NCI-H526 treated with DMSO at 0.1 percent for 48 hours (cell line): ENCODE measurements around the gene ANAPC16.
"Not testable (repeated sequence)": the region's sequence is repeated elsewhere in the genome, so short reads cannot be mapped to it uniquely, and the experiment has no call there.

Source experiments
- DNase-seq: peaks from one replicate; lab custom pipeline; 2025; lab: John Stamatoyannopoulos, UW

ANAPC16 gene

GRCh38 chr10:72263613-72264241 lies 47.9 kb downstream of the ANAPC16 start:
- peak; percentile 2 for DNase-seq

GRCh38 chr10:72264536-72264935 lies 48.7 kb downstream of the ANAPC16 start:
- no peak for DNase-seq

DNA sequence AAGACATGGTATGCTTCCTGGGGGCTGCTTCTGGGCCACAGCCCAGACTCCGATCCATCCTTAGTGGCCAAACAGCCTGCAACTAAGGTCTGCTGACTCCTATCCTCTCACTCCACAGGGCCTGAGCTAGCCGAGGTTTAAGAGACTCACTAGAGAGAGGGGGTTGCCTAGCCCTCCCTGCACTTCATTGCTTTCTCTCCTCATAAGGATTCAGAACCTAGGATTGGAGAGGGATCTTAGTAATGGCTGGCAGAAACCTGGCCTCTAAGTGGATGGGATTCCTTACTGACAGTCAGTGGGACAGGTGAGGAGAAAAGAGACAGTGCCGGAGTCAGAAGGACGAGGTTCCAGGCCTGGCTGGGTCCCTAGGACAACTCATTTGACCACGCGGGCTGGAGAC lies 49.7 kb downstream of the ANAPC16 start:
- no peak for DNase-seq

DNA sequence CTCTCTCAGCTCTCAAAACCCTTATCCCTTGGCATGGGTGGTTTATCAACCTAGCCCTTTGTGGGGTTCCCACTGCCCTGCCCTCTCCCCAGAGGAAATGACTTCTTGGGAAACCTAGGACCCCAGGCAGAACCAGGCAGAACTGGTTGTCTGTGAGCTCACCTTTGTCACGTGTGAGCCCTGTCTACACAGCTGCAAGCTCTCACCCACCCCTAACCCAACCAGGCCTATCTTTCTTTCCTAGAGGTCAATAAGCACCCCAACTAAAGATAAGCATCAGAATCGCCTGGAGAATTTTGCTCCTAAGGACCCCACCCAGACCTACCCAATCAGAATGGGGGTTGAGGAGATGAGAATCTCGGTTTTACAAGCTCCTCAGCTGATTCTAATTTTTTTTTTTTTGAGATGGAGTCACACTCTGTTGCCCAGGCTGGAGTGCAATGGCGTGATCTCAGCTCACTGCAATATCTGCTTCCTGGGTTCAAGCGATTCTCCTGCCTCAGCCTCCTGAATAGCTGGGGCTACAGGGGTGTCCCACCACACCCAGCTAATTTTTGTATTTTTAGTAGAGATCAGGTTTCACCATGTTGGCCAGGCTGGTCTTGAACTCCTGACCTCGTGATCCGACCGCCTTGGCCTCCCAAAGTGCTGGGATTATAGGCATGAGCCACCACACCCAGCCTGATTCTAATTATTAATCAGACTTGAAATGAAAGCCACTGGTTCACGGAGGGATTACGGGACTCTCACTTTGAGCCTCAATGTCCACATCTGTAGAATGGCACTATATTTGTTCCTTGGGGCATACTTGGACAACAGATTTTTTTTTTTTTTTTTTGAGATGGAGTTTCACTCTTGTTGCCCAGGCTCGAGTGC lies 50.4 kb downstream of the ANAPC16 start:
- DNase-seq = no peak

GRCh38 chr10:72267381-72267780 lies 51.6 kb downstream of the ANAPC16 start:
- no peak for DNase-seq

DNA sequence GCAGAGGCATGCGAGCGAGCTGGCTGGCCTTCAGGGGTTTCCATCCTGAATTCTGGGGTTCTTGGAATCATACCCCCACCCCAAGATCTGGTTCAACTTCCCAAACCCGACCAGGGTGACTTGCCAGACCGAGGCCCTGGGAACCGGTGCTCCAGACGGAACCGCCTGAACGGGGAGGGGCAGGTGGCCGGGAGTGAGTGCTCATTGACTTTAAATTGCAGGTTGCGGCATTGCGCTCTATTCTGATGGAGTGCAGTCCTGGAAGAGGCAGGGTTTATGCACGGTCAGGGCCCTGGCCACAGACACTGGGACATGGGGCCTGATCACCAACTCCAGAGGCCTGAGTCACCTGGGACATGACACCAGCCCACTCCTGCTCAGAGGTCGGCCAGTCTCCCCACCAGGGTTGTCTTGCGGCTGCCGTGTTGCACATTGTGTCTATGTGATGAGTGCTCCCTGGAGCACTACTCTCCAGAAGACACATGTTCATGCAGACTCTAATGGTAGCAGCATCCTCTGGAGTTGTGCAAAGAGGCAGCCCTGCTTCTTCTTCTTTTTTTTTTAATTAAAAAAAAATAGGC lies 52.1 kb downstream of the ANAPC16 start:
- DNase-seq = no peak

GRCh38 chr10:72268475-72269200 lies 52.8 kb downstream of the ANAPC16 start:
- not testable (repeated sequence) for DNase-seq

DNA sequence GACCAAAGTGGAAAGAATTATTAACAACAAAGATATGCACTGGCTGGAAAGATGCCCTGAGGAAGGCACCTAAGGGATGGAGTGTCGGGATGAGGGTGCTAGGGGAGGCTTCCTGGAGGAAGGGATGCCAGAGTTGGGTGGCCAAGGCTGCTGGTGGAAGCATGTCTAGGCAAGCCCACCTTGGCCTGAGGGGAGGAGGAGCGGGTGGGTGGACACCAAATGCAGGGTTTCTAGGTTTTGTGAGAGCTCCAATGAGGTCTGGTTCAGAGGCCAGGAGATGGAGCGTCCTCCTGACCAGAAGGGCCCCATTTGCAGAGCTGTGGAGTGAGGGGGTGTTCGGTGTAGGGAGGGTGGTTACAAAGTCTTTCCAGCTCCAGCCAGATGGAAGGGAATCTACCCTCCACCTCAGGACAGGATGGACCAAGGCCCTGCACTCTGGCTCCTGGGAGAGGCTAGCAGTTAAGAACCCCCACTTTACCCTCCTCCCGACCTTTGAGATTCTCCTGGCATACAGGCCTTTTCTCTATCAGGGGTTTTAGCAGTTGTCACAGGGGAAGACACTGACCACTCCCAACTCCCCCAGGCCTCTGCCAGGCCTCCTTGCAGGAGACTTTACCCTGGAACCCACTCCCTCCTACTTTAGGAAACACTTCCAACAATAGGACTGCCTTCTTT lies 54.9 kb downstream of the ANAPC16 start:
- no peak for DNase-seq

DNA sequence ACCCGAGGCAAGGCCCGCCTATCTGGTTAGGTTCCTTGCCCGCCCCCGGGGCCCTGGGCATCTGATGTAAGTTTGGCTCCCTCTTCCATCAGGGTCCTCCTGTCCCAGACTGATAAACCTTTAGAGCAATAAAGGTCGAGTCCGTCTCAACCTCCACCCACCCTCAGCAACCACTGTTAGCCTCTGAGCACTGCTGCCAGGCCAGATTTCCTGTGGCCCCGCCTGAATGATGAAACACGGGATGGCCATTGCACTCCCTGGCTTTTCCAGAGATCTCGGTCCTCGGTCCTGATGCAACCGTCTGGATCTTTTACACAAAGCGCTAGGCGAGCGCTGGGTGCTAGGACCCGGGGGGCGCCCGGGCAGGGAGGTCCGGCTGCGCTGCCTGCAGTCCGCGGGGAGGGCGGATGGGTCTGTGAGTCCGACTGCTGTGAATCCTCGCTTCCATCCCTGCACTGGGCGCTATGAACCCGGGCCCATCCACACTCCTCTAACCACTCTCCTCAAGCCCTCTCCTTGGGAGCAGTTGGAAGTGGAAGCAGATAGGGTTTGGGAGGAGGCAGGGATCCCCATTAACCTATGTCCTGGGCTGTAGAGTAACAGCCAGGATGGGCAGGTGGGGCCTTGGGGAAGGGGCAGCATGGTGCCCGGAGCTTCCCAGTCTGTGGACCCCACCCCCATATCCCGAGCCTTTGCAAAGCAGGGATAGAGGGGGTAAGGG lies 57.0 kb downstream of the ANAPC16 start:
- DNase-seq = peak; percentile 26

GRCh38 chr10:72273410-72274212 lies 57.8 kb downstream of the ANAPC16 start, which contains the start of gene DDIT4:
TSS of gene DDIT4 (plus strand) at chr10:72273924. CDS start at chr10:72274217, 293 bp downstream.
- peak; percentile 89 for DNase-seq

DNA sequence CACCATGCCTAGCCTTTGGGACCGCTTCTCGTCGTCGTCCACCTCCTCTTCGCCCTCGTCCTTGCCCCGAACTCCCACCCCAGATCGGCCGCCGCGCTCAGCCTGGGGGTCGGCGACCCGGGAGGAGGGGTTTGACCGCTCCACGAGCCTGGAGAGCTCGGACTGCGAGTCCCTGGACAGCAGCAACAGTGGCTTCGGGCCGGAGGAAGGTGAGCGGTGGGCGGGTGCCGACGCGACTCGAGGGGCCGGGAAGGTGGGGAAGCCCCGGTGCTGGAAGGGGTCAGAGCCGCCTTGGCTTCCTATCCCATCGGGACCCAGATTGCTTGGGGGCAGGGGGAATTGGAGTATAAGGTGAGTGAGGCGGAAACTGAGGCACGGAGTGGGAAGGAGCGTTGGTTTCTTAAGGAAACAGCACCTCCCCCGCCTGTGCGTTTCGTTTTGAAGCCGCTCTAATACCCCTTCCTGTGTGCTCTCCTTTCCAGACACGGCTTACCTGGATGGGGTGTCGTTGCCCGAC lies 58.5 kb downstream of the ANAPC16 start:
- no peak for DNase-seq

DNA sequence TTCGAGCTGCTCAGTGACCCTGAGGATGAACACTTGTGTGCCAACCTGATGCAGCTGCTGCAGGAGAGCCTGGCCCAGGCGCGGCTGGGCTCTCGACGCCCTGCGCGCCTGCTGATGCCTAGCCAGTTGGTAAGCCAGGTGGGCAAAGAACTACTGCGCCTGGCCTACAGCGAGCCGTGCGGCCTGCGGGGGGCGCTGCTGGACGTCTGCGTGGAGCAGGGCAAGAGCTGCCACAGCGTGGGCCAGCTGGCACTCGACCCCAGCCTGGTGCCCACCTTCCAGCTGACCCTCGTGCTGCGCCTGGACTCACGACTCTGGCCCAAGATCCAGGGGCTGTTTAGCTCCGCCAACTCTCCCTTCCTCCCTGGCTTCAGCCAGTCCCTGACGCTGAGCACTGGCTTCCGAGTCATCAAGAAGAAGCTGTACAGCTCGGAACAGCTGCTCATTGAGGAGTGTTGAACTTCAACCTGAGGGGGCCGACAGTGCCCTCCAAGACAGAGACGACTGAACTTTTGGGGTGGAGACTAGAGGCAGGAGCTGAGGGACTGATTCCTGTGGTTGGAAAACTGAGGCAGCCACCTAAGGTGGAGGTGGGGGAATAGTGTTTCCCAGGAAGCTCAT lies 59.0 kb downstream of the ANAPC16 start:
- DNase-seq = peak; percentile 19

GRCh38 chr10:72275351-72276012 lies 59.7 kb downstream of the ANAPC16 start:
- no peak for DNase-seq

DNA sequence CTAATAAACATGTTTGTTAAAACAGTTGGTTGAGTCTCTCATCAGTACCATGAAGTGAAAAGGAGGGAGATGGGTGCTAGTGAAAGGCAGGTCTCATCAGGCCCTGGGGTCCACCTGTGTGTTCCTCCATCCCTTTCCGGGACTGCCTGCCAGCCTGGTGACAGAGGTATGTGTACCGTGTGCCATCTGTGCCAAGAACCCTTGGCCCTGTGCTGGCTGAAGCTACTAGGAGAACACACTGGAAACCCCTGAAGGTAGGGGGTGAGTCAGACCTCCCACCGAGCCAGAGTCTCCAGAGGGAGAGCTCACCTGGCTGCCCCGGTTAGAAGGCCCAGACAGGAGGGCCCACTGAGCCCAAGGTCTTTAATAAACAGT lies 60.2 kb downstream of the ANAPC16 start:
- no peak for DNase-seq

- no peak for DNase-seq
Measured at GRCh38 chr10:72276421-72277339, 60.9 kb downstream of the ANAPC16 start.

DNA sequence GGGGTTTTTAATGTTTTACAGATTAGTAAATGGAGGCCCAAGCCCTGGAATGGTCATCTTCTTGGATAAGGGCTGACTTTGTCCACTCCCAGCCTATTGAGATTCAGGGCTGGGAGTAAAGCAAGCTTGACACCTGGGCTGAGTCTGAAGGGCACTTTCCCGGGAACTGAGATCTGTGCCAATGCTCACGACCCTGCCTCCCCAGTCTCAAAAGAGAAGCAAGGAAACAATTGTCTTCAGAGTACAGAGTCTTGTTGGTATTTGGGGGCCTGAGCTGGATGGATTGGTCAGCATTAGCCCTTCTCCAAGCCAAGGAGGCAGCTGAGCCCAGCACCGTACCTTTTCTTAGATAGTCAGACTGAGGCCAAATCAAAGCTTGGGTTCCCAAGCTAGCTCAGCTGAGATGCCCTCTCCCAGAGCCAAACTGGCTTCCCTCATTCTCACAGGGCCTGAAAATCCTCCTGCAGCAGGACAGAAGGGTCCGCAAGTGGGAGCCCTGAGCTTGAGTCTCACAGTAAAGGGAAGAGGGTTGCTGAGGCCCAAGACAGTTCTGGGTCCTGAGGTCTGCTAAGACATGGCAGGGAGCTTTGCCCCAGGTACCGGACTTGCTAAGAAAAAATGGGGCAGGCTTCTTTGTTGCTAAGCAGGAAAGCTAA lies 61.7 kb downstream of the ANAPC16 start:
- DNase-seq = no peak

GRCh38 chr10:72277996-72278667 lies 62.3 kb downstream of the ANAPC16 start:
- no peak for DNase-seq
